Tibial nerve (tissue), 4 donors: Measurements from ENCODE around the gene ABR.

Experiments used
- EP300 ChIP-seq, 2 donors: sonication (generic); formaldehyde crosslinking; IDR thresholded peaks; one replicate each; pipeline ENCODE4 v1.6.1; 2017; ENCODE audit warnings: antibody characterized with exemption in 2 of 2, mild to moderate bottlenecking in 1 of 2
- POLR2A ChIP-seq, 2 donors: fragments of 450-650 bp; IDR thresholded peaks; one replicate each; pipeline ENCODE4 v1.6.1; 2017; ENCODE audit warnings: antibody characterized with exemption in 2 of 2, mild to moderate bottlenecking in 2 of 2, moderate library complexity in 2 of 2
- TF ChIP-seq, protein P1 (sequence below), 5 experiments: fragments of 200-600 bp in 3 of 5; fragments of 450-650 bp in 2 of 5; sonication (generic) in 3 of 5; IDR thresholded peaks; one replicate each; pipeline ENCODE4 v1.5.1; 2016 to 2019; ENCODE audit warnings: antibody characterized with exemption in 5 of 5, mild to moderate bottlenecking in 3 of 5, moderate library complexity in 2 of 5

DNA sequence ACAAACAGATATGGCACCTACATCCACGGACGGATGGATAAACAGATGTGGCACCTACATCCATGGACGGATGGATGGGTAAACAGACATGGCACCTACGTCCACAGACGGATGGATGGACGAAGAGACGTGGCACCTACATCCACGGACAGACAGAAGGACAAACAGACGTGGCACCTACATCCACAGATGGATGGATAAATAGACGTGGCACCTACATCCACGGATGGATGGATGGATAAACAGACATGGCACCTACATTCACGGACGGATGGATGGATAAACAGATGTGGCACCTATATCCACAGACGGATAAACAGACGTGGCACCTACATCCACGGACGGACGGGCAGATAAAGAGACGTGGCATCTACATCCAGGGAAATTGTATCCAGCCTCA lies 137.3 kb downstream of the ABR start:
- TF ChIP-seq POLR2A (IDR thresholded peaks at IDR 0.05) (no peak), EP300 (IDR thresholded peaks at IDR 0.05) (no peak)
- TF ChIP-seq, protein P1, sequence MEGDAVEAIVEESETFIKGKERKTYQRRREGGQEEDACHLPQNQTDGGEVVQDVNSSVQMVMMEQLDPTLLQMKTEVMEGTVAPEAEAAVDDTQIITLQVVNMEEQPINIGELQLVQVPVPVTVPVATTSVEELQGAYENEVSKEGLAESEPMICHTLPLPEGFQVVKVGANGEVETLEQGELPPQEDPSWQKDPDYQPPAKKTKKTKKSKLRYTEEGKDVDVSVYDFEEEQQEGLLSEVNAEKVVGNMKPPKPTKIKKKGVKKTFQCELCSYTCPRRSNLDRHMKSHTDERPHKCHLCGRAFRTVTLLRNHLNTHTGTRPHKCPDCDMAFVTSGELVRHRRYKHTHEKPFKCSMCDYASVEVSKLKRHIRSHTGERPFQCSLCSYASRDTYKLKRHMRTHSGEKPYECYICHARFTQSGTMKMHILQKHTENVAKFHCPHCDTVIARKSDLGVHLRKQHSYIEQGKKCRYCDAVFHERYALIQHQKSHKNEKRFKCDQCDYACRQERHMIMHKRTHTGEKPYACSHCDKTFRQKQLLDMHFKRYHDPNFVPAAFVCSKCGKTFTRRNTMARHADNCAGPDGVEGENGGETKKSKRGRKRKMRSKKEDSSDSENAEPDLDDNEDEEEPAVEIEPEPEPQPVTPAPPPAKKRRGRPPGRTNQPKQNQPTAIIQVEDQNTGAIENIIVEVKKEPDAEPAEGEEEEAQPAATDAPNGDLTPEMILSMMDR (IDR thresholded peaks at IDR 0.05) = no peak
